H1 (cell line): ENCODE measurements around the gene MARK3. TPM values are rescaled to one million over a fixed set of nuclear protein-coding genes. Genes with fewer than 3 reads are reported as not detected.

Experiments used
- CBX8 ChIP-seq: fragments of 300-800, 300-1000 bp; sonication (generic); IDR thresholded peaks from 2 replicates; pipeline ENCODE4 v1.7.1; 2016; ENCODE audit warnings: low read depth, low read length, borderline replicate concordance
- CREB1 ChIP-seq: IDR thresholded peaks from 2 replicates; pipeline ENCODE4 v1.6.1; 2012; ENCODE audit warnings: inconsistent platforms
- EGR1 ChIP-seq: IDR thresholded peaks from 2 replicates; pipeline ENCODE4 v1.6.1; 2011; ENCODE audit warnings: low read depth, low read length, borderline replicate concordance
- NANOG ChIP-seq: IDR thresholded peaks from 2 replicates; pipeline ENCODE4 v1.6.1; 2011; ENCODE audit warnings: low read length, low read depth, mild to moderate bottlenecking, inconsistent platforms; ENCODE audit not compliant: insufficient read depth, poor library complexity, severe bottlenecking
- SAP30 ChIP-seq: fragments of 300-600 bp; sonication (generic); IDR thresholded peaks from 2 replicates; pipeline ENCODE4 v1.7.1; 2012; ENCODE audit warnings: low read length, moderate library complexity, mild to moderate bottlenecking, inconsistent platforms; ENCODE audit not compliant: insufficient read depth, insufficient replicate concordance
- TAF7 ChIP-seq: optimal IDR thresholded peaks from 2 replicates; pipeline ENCODE3; 2011; ENCODE audit warnings: low read depth, mild to moderate bottlenecking, inconsistent platforms, low read length, moderate library complexity, borderline replicate concordance
- ZNF274 ChIP-seq: IDR thresholded peaks from 2 replicates; pipeline ENCODE4 v1.7.0; 2012; ENCODE audit warnings: low read length, borderline replicate concordance; ENCODE audit errors: extremely low read depth
- polyA plus RNA-seq, 7 experiments: library from polyadenylated mRNA; depleted of rRNA in 3 of 7; stranded (reverse) in 5 of 7; unstranded in 2 of 7; fragments of >200 nt in 5 of 7; fragments of 200-250 nt in 2 of 7; gene quantifications; 1 replicate in 5 of 7; 2 replicates in 1 of 7; 4 replicates in 1 of 7; pipeline versions ENCODE4 v1.2.1 to v1.2.3, GENCODE V29; 2011 to 2013; ENCODE audit warnings: missing spikeins in 2 of 7, mixed read lengths in 2 of 7
- total RNA-seq: library from RNA; stranded (reverse); fragmentation: NEBNext Ultra II Directional; extraction: Animal tissue kit (Norgen Biotek cat#: 25700); gene quantifications from 2 replicates; pipeline ENCODE4 v1.2.1, GENCODE V29; 2021
- TF ChIP-seq, protein P1 (sequence below): fragments of 300-600 bp; sonication (generic); IDR thresholded peaks from 2 replicates; pipeline ENCODE4 v1.7.1; 2012; ENCODE audit warnings: low read length, moderate library complexity, mild to moderate bottlenecking, inconsistent platforms; ENCODE audit not compliant: insufficient replicate concordance
- TF ChIP-seq, protein P2 (sequence below), 3 experiments: IDR thresholded peaks; 1 replicate in 2 of 3; 2 replicates in 1 of 3; pipeline versions ENCODE4 v1.5.1 to v1.6.1; 2011; ENCODE audit warnings: low read length in 3 of 3, mild to moderate bottlenecking in 3 of 3, inconsistent platforms in 2 of 3, low read depth in 1 of 3, moderate library complexity in 1 of 3; ENCODE audit not compliant: insufficient read depth in 1 of 3; ENCODE audit errors: control extremely low read depth in 1 of 3

Gene MARK3
- total and polyA plus RNA-seq, 2 of the 8 experiments (the other 6 are each of a cell fraction or from before 2014, with no cell fraction given): 39.4 to 76.9 TPM

DNA sequence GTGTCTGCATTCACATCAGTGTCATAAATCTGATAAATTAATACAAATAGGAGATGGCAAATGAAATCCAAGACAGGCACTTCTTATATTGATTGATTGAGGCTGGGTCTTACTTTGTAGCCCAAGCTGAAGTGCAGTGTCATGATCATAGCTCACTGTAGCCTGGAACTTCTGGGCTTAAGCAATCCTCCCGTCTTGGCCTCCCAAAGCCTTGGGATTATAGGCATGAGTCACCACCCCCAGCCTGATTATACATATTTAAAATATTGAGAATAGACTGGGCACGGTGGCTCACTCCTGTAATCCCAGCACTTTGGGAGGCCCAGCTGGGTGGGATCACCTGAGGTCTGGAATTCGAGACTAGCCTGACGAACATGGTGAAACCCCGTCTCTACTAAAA, 51.3 kb downstream of the MARK3 start (continued):
- TF ChIP-seq, protein P1, sequence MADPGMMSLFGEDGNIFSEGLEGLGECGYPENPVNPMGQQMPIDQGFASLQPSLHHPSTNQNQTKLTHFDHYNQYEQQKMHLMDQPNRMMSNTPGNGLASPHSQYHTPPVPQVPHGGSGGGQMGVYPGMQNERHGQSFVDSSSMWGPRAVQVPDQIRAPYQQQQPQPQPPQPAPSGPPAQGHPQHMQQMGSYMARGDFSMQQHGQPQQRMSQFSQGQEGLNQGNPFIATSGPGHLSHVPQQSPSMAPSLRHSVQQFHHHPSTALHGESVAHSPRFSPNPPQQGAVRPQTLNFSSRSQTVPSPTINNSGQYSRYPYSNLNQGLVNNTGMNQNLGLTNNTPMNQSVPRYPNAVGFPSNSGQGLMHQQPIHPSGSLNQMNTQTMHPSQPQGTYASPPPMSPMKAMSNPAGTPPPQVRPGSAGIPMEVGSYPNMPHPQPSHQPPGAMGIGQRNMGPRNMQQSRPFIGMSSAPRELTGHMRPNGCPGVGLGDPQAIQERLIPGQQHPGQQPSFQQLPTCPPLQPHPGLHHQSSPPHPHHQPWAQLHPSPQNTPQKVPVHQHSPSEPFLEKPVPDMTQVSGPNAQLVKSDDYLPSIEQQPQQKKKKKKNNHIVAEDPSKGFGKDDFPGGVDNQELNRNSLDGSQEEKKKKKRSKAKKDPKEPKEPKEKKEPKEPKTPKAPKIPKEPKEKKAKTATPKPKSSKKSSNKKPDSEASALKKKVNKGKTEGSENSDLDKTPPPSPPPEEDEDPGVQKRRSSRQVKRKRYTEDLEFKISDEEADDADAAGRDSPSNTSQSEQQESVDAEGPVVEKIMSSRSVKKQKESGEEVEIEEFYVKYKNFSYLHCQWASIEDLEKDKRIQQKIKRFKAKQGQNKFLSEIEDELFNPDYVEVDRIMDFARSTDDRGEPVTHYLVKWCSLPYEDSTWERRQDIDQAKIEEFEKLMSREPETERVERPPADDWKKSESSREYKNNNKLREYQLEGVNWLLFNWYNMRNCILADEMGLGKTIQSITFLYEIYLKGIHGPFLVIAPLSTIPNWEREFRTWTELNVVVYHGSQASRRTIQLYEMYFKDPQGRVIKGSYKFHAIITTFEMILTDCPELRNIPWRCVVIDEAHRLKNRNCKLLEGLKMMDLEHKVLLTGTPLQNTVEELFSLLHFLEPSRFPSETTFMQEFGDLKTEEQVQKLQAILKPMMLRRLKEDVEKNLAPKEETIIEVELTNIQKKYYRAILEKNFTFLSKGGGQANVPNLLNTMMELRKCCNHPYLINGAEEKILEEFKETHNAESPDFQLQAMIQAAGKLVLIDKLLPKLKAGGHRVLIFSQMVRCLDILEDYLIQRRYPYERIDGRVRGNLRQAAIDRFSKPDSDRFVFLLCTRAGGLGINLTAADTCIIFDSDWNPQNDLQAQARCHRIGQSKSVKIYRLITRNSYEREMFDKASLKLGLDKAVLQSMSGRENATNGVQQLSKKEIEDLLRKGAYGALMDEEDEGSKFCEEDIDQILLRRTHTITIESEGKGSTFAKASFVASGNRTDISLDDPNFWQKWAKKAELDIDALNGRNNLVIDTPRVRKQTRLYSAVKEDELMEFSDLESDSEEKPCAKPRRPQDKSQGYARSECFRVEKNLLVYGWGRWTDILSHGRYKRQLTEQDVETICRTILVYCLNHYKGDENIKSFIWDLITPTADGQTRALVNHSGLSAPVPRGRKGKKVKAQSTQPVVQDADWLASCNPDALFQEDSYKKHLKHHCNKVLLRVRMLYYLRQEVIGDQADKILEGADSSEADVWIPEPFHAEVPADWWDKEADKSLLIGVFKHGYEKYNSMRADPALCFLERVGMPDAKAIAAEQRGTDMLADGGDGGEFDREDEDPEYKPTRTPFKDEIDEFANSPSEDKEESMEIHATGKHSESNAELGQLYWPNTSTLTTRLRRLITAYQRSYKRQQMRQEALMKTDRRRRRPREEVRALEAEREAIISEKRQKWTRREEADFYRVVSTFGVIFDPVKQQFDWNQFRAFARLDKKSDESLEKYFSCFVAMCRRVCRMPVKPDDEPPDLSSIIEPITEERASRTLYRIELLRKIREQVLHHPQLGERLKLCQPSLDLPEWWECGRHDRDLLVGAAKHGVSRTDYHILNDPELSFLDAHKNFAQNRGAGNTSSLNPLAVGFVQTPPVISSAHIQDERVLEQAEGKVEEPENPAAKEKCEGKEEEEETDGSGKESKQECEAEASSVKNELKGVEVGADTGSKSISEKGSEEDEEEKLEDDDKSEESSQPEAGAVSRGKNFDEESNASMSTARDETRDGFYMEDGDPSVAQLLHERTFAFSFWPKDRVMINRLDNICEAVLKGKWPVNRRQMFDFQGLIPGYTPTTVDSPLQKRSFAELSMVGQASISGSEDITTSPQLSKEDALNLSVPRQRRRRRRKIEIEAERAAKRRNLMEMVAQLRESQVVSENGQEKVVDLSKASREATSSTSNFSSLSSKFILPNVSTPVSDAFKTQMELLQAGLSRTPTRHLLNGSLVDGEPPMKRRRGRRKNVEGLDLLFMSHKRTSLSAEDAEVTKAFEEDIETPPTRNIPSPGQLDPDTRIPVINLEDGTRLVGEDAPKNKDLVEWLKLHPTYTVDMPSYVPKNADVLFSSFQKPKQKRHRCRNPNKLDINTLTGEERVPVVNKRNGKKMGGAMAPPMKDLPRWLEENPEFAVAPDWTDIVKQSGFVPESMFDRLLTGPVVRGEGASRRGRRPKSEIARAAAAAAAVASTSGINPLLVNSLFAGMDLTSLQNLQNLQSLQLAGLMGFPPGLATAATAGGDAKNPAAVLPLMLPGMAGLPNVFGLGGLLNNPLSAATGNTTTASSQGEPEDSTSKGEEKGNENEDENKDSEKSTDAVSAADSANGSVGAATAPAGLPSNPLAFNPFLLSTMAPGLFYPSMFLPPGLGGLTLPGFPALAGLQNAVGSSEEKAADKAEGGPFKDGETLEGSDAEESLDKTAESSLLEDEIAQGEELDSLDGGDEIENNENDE: no peak
- TF ChIP-seq ZNF274 (no peak), CREB1 (no peak), EGR1 (no peak), TAF7 (no peak), SAP30 (no peak), NANOG (no peak), CBX8 (no peak)
- TF ChIP-seq, protein P2, sequence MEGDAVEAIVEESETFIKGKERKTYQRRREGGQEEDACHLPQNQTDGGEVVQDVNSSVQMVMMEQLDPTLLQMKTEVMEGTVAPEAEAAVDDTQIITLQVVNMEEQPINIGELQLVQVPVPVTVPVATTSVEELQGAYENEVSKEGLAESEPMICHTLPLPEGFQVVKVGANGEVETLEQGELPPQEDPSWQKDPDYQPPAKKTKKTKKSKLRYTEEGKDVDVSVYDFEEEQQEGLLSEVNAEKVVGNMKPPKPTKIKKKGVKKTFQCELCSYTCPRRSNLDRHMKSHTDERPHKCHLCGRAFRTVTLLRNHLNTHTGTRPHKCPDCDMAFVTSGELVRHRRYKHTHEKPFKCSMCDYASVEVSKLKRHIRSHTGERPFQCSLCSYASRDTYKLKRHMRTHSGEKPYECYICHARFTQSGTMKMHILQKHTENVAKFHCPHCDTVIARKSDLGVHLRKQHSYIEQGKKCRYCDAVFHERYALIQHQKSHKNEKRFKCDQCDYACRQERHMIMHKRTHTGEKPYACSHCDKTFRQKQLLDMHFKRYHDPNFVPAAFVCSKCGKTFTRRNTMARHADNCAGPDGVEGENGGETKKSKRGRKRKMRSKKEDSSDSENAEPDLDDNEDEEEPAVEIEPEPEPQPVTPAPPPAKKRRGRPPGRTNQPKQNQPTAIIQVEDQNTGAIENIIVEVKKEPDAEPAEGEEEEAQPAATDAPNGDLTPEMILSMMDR (IDR thresholded peaks at IDR 0.05; ENCODE audit: control extremely low read depth in 1 of 3, insufficient read depth in 1 of 3, low read depth in 1 of 3, low read length in 3 of 3): no peak
